GM23338 (cell line): ENCODE results near the gene ARL2BP. TPM values are rescaled to one million over a fixed set of nuclear protein-coding genes. Genes with fewer than 3 reads are reported as not detected.

Experiments
- ATAC-seq: fragments of 200-7000 bp; cut with Tn5 transposase; 3 replicates; pipeline ENCODE4 v1.9.1; 2020
- DNase-seq: peaks from one replicate; pipeline ENCODE4 v3.0.0-alpha.2; 2015; ENCODE audit warnings: low spot score
- H2AFZ ChIP-seq: fragments of 200-600 bp; sonication (generic); 2 replicates; pipeline ENCODE4 v1.8.0; 2016; ENCODE audit warnings: antibody characterized with exemption, mild to moderate bottlenecking, moderate library complexity
- H3F3A ChIP-seq: fragments of 200-600 bp; sonication (generic); replicated peaks from 2 replicates; pipeline ENCODE4 v1.8.0; 2017; ENCODE audit warnings: antibody characterized with exemption, mixed run types, low read depth
- H3K27ac ChIP-seq: fragments of 200-600 bp; sonication (generic); 2 replicates; pipeline ENCODE4 v1.6.1; 2016; ENCODE audit warnings: low read depth
- H3K27me3 ChIP-seq: fragments of 200-600 bp; sonication (generic); 2 replicates; pipeline ENCODE4 v1.8.0; 2016; ENCODE audit warnings: mild to moderate bottlenecking, mixed run types, moderate library complexity; ENCODE audit not compliant: insufficient read depth
- H3K36me3 ChIP-seq: fragments of 200-600 bp; sonication (generic); 2 replicates; pipeline ENCODE4 v1.8.0; 2016; ENCODE audit warnings: mild to moderate bottlenecking; ENCODE audit not compliant: insufficient read depth
- H3K4me1 ChIP-seq: fragments of 200-600 bp; sonication (generic); 2 replicates; pipeline ENCODE4 v1.8.0; 2016; ENCODE audit warnings: mild to moderate bottlenecking, moderate library complexity; ENCODE audit not compliant: insufficient read depth
- H3K4me2 ChIP-seq: fragments of 200-600 bp; sonication (generic); 2 replicates; pipeline ENCODE4 v1.7.1; 2017; ENCODE audit warnings: mixed run types
- H3K4me3 ChIP-seq: fragments of 200-600 bp; sonication (generic); 2 replicates; pipeline ENCODE4 v1.6.1; 2016; ENCODE audit warnings: mixed run types
- H3K79me2 ChIP-seq: fragments of 200-600 bp; sonication (generic); replicated peaks from 2 replicates; pipeline ENCODE4 v1.8.0; 2017; ENCODE audit warnings: mild to moderate bottlenecking; ENCODE audit not compliant: insufficient read depth
- H3K9me2 ChIP-seq: fragments of 200-600 bp; sonication (generic); 2 replicates; pipeline ENCODE4 v1.8.0; 2017; ENCODE audit not compliant: insufficient read depth
- H4K20me1 ChIP-seq: fragments of 200-600 bp; sonication (generic); replicated peaks from 2 replicates; pipeline ENCODE4 v1.8.0; 2017; ENCODE audit warnings: mild to moderate bottlenecking; ENCODE audit not compliant: insufficient read depth
- H3K27ac Mint-ChIP-seq: 2 replicates; pipeline ENCODE4 v1.8.0; 2020; ENCODE audit warnings: inconsistent platforms, mild to moderate bottlenecking, moderate library complexity, mixed read lengths
- H3K27me3 Mint-ChIP-seq: 3 replicates; pipeline ENCODE4 v1.8.0; 2022; ENCODE audit warnings: low read depth, mild to moderate bottlenecking, moderate library complexity, mixed read lengths, inconsistent platforms; ENCODE audit not compliant: insufficient read depth, poor library complexity
- H3K36me3 Mint-ChIP-seq: 3 replicates; pipeline ENCODE4 v1.8.0; 2021; ENCODE audit warnings: low read depth, mild to moderate bottlenecking, inconsistent platforms, moderate library complexity, mixed read lengths
- H3K4me1 Mint-ChIP-seq: 3 replicates; pipeline ENCODE4 v1.8.0; 2020; ENCODE audit warnings: mild to moderate bottlenecking, inconsistent platforms, mixed read lengths
- H3K4me3 Mint-ChIP-seq: 3 replicates; pipeline ENCODE4 v1.8.0; 2021; ENCODE audit warnings: moderate library complexity, mild to moderate bottlenecking, inconsistent platforms, mixed read lengths
- H3K9me3 Mint-ChIP-seq: 3 replicates; pipeline ENCODE4 v1.8.0; 2020; ENCODE audit warnings: moderate library complexity, mild to moderate bottlenecking, inconsistent platforms, mixed read lengths
- CREB1 ChIP-seq: fragments of 250-450 bp; sonication (Bioruptor Pico); IDR thresholded peaks from 2 replicates; pipeline ENCODE4 v1.5.0; 2020; ENCODE audit warnings: low read depth, mild to moderate bottlenecking, moderate library complexity
- CTCF ChIP-seq, 2 experiments: fragments of 200-600 bp in 1 of 2; sonication (generic) in 1 of 2; conservative IDR thresholded peaks; 2 replicates each; pipeline versions ENCODE4 v1.5.1 to v1.6.1; 2016 to 2017; ENCODE audit warnings: antibody characterized with exemption in 2 of 2, low read depth in 2 of 2, mild to moderate bottlenecking in 2 of 2, moderate library complexity in 1 of 2
- ETS1 ChIP-seq: IDR thresholded peaks from 2 replicates; pipeline ENCODE4 v1.6.1; 2016; ENCODE audit warnings: antibody characterized with exemption
- EZH2 ChIP-seq: fragments of 200-600 bp; sonication (generic); IDR thresholded peaks from one replicate; pipeline ENCODE4 v1.8.0; 2017; ENCODE audit warnings: antibody characterized with exemption, mild to moderate bottlenecking, low read depth; ENCODE audit not compliant: unreplicated experiment
- EZH2phosphoT487 ChIP-seq: fragments of 200-600 bp; sonication (generic); IDR thresholded peaks from one replicate; pipeline ENCODE4 v1.8.1; 2018; ENCODE audit warnings: antibody characterized with exemption; ENCODE audit not compliant: unreplicated experiment
- JUNB ChIP-seq: IDR thresholded peaks from one replicate; pipeline ENCODE4 v1.6.1; 2016; ENCODE audit warnings: antibody characterized with exemption; ENCODE audit not compliant: unreplicated experiment
- NANOG ChIP-seq: IDR thresholded peaks from 2 replicates; pipeline ENCODE4 v1.6.1; 2016; ENCODE audit warnings: antibody characterized with exemption, borderline replicate concordance
- POLR2AphosphoS5 ChIP-seq: IDR thresholded peaks from 2 replicates; pipeline ENCODE4 v1.6.1; 2016; ENCODE audit warnings: antibody characterized with exemption, low read depth
- REST ChIP-seq: IDR thresholded peaks from one replicate; pipeline ENCODE4 v1.6.1; 2018; ENCODE audit warnings: antibody characterized with exemption; ENCODE audit not compliant: unreplicated experiment
- STAT1 ChIP-seq: IDR thresholded peaks from one replicate; pipeline ENCODE4 v1.6.1; 2016; ENCODE audit warnings: antibody characterized with exemption; ENCODE audit not compliant: unreplicated experiment
- ZNF114 ChIP-seq: fragments of 250-450 bp; sonication (Bioruptor Pico); IDR thresholded peaks from 2 replicates; pipeline ENCODE4 v1.5.0; 2020; ENCODE audit warnings: mild to moderate bottlenecking, moderate library complexity
- ZNF331 ChIP-seq: fragments of 250-450 bp; sonication (Bioruptor Pico); IDR thresholded peaks from 2 replicates; pipeline ENCODE4 v1.5.0; 2020; ENCODE audit warnings: low read depth, mild to moderate bottlenecking, moderate library complexity
- ZNF462 ChIP-seq: fragments of 250-450 bp; sonication (Bioruptor Pico); IDR thresholded peaks from 2 replicates; pipeline ENCODE4 v1.5.0; 2020; ENCODE audit warnings: mild to moderate bottlenecking, moderate library complexity
- polyA plus RNA-seq: library from polyadenylated mRNA; unstranded; fragments of >200 nt; fragmentation: Nextera tagmentation; extraction: Ambion mirVana; gene quantifications from 2 replicates; pipeline ENCODE4 v1.2.1, GENCODE V29; 2016
- total RNA-seq: library from RNA; depleted of rRNA; stranded (reverse); fragments of >200 nt; shearing (Covaris generic); gene quantifications from 2 replicates; pipeline ENCODE4 v1.2.3, GENCODE V29; 2014

Gene ARL2BP
- total and polyA plus RNA-seq, 2 experiments from 2014 or later: 10.3 to 13.4 TPM

GRCh38 chr16:57255686-57256415 lies 10.8 kb downstream of the ARL2BP start:
- Histone ChIP-seq H3K27ac (no peak overlapping the region), H3K79me2 (no peaks in the 10 kb centered on the region), H3K36me3 (no peaks in the 10 kb centered on the region; the same call in 1 of the 2 replicates), H4K20me1 (no peaks in the 10 kb centered on the region), H3F3A (no peaks in the 10 kb centered on the region), H3K9me2 (no peaks in the 10 kb centered on the region), H3K4me1 (peaks cover 6% of the 10 kb centered on the region), H3K4me2 (no peak overlapping the region), H3K27me3 (no peaks in the 10 kb centered on the region), H2AFZ (no peak overlapping the region), H3K4me3 (no peak overlapping the region)
- peaks cover 5% of the 10 kb centered on the region for H3K27me3 Mint-ChIP-seq
- H3K27ac Mint-ChIP-seq: no peak overlapping the region
- H3K9me3 Mint-ChIP-seq: 0 out of 3 replicates have a peak, but pooled peaks cover 5% of the 10 kb centered on the region
- H3K4me3 Mint-ChIP-seq: no peak overlapping the region
- peaks cover 17% of the 10 kb centered on the region for H3K36me3 Mint-ChIP-seq
- DNase-seq (no peak), ATAC-seq (no peak)
- TF ChIP-seq ETS1: no peak
- TF ChIP-seq NANOG: no peak
- no peak for TF ChIP-seq CTCF (conservative IDR thresholded peaks at IDR 0.05; ENCODE audit: low read depth in 2 of 2)
- no peak for TF ChIP-seq JUNB
- no peak for TF ChIP-seq ZNF331 (CRISPR knock-in tag)
- TF ChIP-seq ZNF462 (CRISPR knock-in tag): no peak
- no peak for TF ChIP-seq REST
- no peak for TF ChIP-seq EZH2
- TF ChIP-seq CREB1 (CRISPR knock-in tag): no peak
- no peak for TF ChIP-seq EZH2phosphoT487
- no peak for TF ChIP-seq POLR2AphosphoS5
- TF ChIP-seq STAT1: no peak
- no peak for TF ChIP-seq ZNF114 (CRISPR knock-in tag)
- peaks cover 13% of the 10 kb centered on the region for H3K4me1 Mint-ChIP-seq
